ENCODE results near the gene OR4K2. TPM values are rescaled to one million over a fixed set of nuclear protein-coding genes. Genes with fewer than 3 reads are reported as not detected.

Gene OR4K2
- total RNA-seq, 2 donors from 2014 or later: not detected

DNA sequence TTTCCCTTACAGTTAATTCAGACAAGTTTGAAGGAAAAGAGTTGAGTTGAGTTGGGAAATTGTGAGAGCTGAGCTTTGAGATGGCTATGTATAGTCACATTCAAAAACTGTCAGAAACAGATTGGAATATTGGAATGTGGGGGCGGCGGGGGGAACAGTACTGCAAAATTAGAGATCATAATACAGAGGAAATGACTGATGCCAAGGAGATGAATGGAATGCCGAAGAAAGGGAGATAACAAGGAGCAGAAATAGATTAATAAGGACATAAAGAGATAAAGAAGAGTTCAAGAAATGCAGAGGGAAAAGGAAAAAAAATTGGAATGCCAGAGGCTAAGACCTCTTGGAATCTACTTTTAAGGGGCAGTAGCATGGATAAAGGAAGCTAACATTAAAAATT is 42.3 kb downstream of the OR4K2 start:
- DNase-seq (ENCODE audit: low spot score): no peak
- Mint-ChIP-seq H3K9me3 (no peaks in the 10 kb centered on the region), H3K4me1 (ENCODE audit: low read depth in 2 of 2) (no peaks in the 10 kb centered on the region), H3K27me3 (no peaks in the 10 kb centered on the region), H3K27ac (no peak overlapping the region), H3K36me3 (no peaks in the 10 kb centered on the region), H3K4me3 (no peak overlapping the region)
- no peak for ATAC-seq

DNA sequence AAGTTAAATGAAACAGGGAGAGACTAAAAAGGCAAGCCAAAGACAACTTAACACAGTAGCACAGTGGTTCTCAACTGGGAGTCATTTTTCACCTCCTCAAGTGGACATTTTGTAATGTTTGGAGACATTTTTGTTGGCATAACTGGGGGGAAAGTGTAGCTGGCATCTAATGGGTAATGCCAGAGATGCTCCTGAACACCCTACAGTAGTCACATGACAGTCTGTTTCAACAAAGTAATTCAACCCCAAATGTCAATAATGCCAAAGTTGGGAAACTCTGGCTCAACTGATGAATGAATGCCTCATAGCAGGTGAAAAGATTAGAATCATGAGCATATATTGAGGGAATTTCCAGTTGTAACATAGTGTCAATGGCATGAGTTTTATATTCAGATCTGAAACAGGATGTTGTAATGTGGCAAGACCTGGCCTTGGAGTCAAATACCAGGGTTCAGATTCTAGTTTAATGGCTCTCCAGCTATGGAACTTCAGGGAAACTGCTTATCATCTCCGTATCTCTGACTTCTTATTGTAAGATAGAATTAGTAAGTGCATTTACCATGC is 43.1 kb downstream of the OR4K2 start:
- no peaks in the 10 kb centered on the region for H3K27me3 Mint-ChIP-seq
- H3K9me3 Mint-ChIP-seq: no peaks in the 10 kb centered on the region
- ATAC-seq (no peak), DNase-seq (ENCODE audit: low spot score) (no peak)
- no peak overlapping the region for H3K27ac Mint-ChIP-seq
- H3K36me3 Mint-ChIP-seq: no peaks in the 10 kb centered on the region
- no peaks in the 10 kb centered on the region for H3K4me1 Mint-ChIP-seq (ENCODE audit: low read depth in 2 of 2)
- H3K4me3 Mint-ChIP-seq: no peak overlapping the region

DNA sequence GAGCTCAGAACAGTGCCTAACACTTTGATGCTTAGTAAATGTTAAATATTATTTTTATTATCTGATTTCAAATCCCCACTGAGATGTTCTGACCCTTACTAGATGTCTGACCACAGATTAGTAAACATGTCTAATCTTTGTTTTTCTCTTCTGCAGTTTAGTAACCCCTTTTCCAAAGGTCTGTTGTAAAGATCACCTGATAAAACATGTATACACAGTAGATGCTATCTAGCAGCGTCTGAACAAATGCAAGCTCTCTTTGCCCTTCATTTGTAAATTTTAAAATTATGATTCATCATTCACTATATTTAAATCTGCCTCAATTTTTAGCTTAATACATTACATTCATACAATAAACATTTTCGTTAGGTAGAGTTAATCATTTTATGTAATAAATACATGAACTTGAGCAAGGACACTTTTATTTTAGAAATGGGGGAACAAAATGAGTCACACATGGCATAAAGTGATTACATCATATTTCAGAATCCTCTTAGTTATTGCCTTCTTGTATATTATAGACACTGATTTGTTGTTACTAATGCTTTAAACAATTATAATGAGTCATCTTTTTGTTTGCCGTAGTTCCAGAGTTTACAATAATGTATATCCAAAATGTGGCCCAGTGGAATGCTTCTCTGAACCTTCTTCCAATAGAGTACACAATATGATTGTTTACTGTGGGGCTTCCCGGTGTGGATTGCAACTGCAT is 43.8 kb downstream of the OR4K2 start:
- no peaks in the 10 kb centered on the region for H3K9me3 Mint-ChIP-seq
- H3K4me3 Mint-ChIP-seq: no peak overlapping the region
- no peak for DNase-seq (ENCODE audit: low spot score)
- H3K4me1 Mint-ChIP-seq (ENCODE audit: low read depth in 2 of 2): no peaks in the 10 kb centered on the region
- no peaks in the 10 kb centered on the region for H3K36me3 Mint-ChIP-seq
- ATAC-seq: no peak
- H3K27me3 Mint-ChIP-seq: no peaks in the 10 kb centered on the region
- H3K27ac Mint-ChIP-seq: no peak overlapping the region

DNA sequence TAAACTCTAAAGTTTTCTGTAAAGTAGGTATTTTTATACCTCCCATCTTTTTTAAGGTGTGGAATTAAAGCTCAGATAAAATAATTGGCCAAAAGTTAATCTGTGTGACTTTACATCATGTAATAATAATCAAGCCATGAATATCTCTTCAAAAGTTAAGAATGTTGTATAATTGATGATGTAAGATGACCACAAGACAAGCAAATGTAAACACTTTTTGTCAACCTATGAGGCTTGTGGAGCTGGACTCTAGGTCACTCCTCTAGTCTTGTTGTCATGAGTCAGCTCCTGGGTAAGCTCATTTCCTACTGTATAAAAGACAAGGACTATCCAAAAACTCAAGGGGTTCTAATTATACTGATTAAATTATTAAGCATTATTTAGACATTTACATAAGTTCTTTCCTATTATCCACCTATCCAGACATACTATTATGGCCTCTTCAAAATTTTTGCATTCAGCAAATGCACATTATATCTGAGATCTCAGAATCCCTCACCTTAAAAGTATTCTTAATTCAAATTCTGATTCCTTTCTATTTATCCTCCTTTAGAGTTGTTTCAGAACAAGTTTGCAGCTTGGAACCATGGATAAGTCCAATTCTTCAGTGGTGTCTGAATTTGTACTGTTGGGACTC is 45.2 kb downstream of the OR4K2 start, which contains the start of gene OR4K5:
OR4K5 (plus strand) TSS at position 587 of the 637 bp plus-strand sequence; CDS start at position 587, 0 bp downstream.
- ATAC-seq (no peak), DNase-seq (ENCODE audit: low spot score) (no peak)
- Mint-ChIP-seq H3K4me3 (no peak within 1 kb of the TSS), H3K36me3 (no peaks in the 10 kb centered on the region), H3K4me1 (ENCODE audit: low read depth in 2 of 2) (no peaks in the 10 kb centered on the region), H3K9me3 (no peaks in the 10 kb centered on the region), H3K27ac (no peak within 1 kb of the TSS), H3K27me3 (no peaks in the 10 kb centered on the region)

DNA sequence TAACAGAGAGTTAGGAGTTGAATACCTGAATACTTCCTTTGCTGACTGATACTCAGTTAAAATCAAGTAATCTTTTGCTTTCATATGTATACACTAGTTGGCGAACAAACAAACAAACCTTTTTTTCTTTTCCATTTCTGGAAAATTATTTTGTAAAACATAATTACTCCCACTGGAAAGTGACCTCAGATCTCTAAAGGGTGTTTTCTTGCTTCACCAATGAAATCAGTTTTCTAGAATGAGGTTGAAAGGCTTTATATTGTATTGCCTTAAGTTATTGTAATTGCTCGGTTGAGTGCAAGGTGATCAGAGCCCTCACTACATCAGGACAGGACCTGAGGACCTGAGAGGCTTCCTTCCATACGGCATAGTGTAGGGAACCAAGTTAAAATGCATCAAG is 55.7 kb downstream of the OR4K2 start, which contains the start of gene OR4K1:
OR4K1 (plus strand) TSS at position 301 of the 400 bp plus-strand sequence. CDS start 4,750 bp downstream, outside the sequence.
- no peaks in the 10 kb centered on the region for H3K36me3 Mint-ChIP-seq
- peaks cover 9% of the 10 kb centered on the region for H3K9me3 Mint-ChIP-seq
- no peak for DNase-seq (ENCODE audit: low spot score)
- H3K4me1 Mint-ChIP-seq (ENCODE audit: low read depth in 2 of 2): no peaks in the 10 kb centered on the region
- no peak within 1 kb of the TSS for H3K27ac Mint-ChIP-seq
- ATAC-seq: no peak
- H3K4me3 Mint-ChIP-seq: no peak within 1 kb of the TSS
- H3K27me3 Mint-ChIP-seq: no peaks in the 10 kb centered on the region

Other genes starting within 250 kb of the OR4K2 start
- gene OR11H2, start 161.3 kb upstream of the OR4K2 start, total RNA-seq: not detected
- gene OR4Q3, start 131.6 kb upstream of the OR4K2 start, total RNA-seq: not detected
- not detected for gene OR4M1, start 101.6 kb upstream of the OR4K2 start, total RNA-seq
- not detected for gene OR4N2, start 71.4 kb upstream of the OR4K2 start, total RNA-seq
- gene OR4K5, start 45.5 kb downstream of the OR4K2 start, total RNA-seq: not detected
- not detected for gene OR4K1, start 55.8 kb downstream of the OR4K2 start, total RNA-seq
- gene OR4K15, start 100.4 kb downstream of the OR4K2 start, total RNA-seq: not detected
- gene OR4Q2, start 127.0 kb downstream of the OR4K2 start, total RNA-seq: not detected
- gene OR4K14, start 144.2 kb downstream of the OR4K2 start, total RNA-seq: not detected
- gene OR4K13, start 160.9 kb downstream of the OR4K2 start, total RNA-seq: not detected
- not detected for gene OR4L1, start 184.9 kb downstream of the OR4K2 start, total RNA-seq
- not detected for gene OR4K17, start 235.6 kb downstream of the OR4K2 start, total RNA-seq

Measured in natural killer cell treated with Interleukin-12 subunit alpha and Interleukin-12 subunit beta and Interleukin-15 and Interleukin-18, amount 100 ng/mL, for 72 hours (primary cell).